Loucy (cell line): Measurements from ENCODE around the gene PHF11.

ENCODE experiments used
- H2AFZ ChIP-seq: fragments of 200-600 bp; sonication (generic); 2 replicates; pipeline ENCODE4 v1.6.0; 2016; ENCODE audit warnings: antibody characterized with exemption, mild to moderate bottlenecking, low read length, moderate library complexity
- H3F3A ChIP-seq: fragments of 200-600 bp; 2 replicates; pipeline ENCODE4 v1.6.0; 2016; ENCODE audit warnings: antibody characterized with exemption, low read depth, mild to moderate bottlenecking
- H3K27me3 ChIP-seq: fragments of 200-600 bp; sonication (generic); 2 replicates; pipeline ENCODE4 v1.6.1; 2014; ENCODE audit warnings: low read length, mild to moderate bottlenecking; ENCODE audit not compliant: insufficient read depth, poor library complexity, severe bottlenecking
- H3K36me3 ChIP-seq: fragments of 200-600 bp; sonication (generic); 2 replicates; pipeline ENCODE4 v1.6.1; 2016; ENCODE audit warnings: low read length; ENCODE audit not compliant: insufficient read depth
- H3K4me1 ChIP-seq: fragments of 200-600 bp; sonication (generic); 2 replicates; pipeline ENCODE4 v1.5.1; 2014; ENCODE audit warnings: low read length, mild to moderate bottlenecking; ENCODE audit not compliant: insufficient read depth, poor library complexity, severe bottlenecking
- H3K4me2 ChIP-seq: fragments of 200-600 bp; sonication (generic); 2 replicates; pipeline ENCODE4 v1.6.0; 2014; ENCODE audit warnings: antibody characterized with exemption, low read length, low read depth, mild to moderate bottlenecking; ENCODE audit not compliant: poor library complexity, severe bottlenecking
- H3K4me3 ChIP-seq: fragments of 200-600 bp; sonication (generic); 2 replicates; pipeline ENCODE4 v1.5.1; 2014; ENCODE audit warnings: low read length, mild to moderate bottlenecking, mixed read lengths; ENCODE audit not compliant: poor library complexity, severe bottlenecking
- H3K79me2 ChIP-seq: fragments of 200-600 bp; sonication (generic); 2 replicates; pipeline ENCODE4 v1.6.1; 2014; ENCODE audit warnings: low read length; ENCODE audit not compliant: insufficient read depth
- H3K9ac ChIP-seq: fragments of 200-600 bp; sonication (generic); 2 replicates; pipeline ENCODE4 v1.6.0; 2014; ENCODE audit warnings: mild to moderate bottlenecking, low read depth, low read length, moderate library complexity; ENCODE audit not compliant: poor library complexity, severe bottlenecking
- H3K9me2 ChIP-seq: fragments of 200-600 bp; sonication (generic); replicated peaks from 2 replicates; pipeline ENCODE4 v1.6.1; 2016; ENCODE audit warnings: low read depth, low read length, mixed read lengths
- H3K9me3 ChIP-seq: fragments of 200-600 bp; sonication (generic); 2 replicates; pipeline ENCODE4 v1.6.1; 2014; ENCODE audit warnings: mild to moderate bottlenecking, antibody characterized with exemption, low read length, low read depth; ENCODE audit not compliant: insufficient read depth
- H4K20me1 ChIP-seq: fragments of 200-600 bp; sonication (generic); 2 replicates; pipeline ENCODE4 v1.6.0; 2014; ENCODE audit warnings: antibody characterized with exemption, low read length, mild to moderate bottlenecking; ENCODE audit not compliant: insufficient read depth, poor library complexity, severe bottlenecking
- CTCF ChIP-seq: fragments of 200-600 bp; sonication (generic); conservative IDR thresholded peaks from 2 replicates; pipeline ENCODE4 v1.5.1; 2014; ENCODE audit warnings: mild to moderate bottlenecking, antibody characterized with exemption, low read length
- EZH2phosphoT487 ChIP-seq: fragments of 200-600 bp; IDR thresholded peaks from 2 replicates; pipeline ENCODE4 v1.6.1; 2018; ENCODE audit warnings: antibody characterized with exemption, mild to moderate bottlenecking, moderate library complexity, borderline replicate concordance

The PHF11 gene

GRCh38 chr13:49566461-49566860 lies 70.7 kb downstream of the PHF11 start:
- Histone ChIP-seq H3K79me2 (no peaks in the 10 kb centered on the region), H3K9me3 (no peaks in the 10 kb centered on the region), H3K27me3 (no peaks in the 10 kb centered on the region), H2AFZ (no peak overlapping the region), H3K4me2 (no peak overlapping the region), H3K4me3 (no peak overlapping the region), H3K36me3 (peaks cover 7% of the 10 kb centered on the region; the same call in 1 of the 2 replicates), H3K9ac (no peak overlapping the region), H4K20me1 (peaks cover 6% of the 10 kb centered on the region), H3K4me1 (peaks cover 16% of the 10 kb centered on the region), H3F3A (0 out of 2 replicates have a peak, but pooled peaks cover 2% of the 10 kb centered on the region), H3K9me2 (no peaks in the 10 kb centered on the region)
- TF ChIP-seq CTCF = no peak
- no peak for TF ChIP-seq EZH2phosphoT487

- no peak overlapping the region for H2AFZ ChIP-seq
- H3F3A ChIP-seq = 0 out of 2 replicates have a peak, but pooled peaks cover 2% of the 10 kb centered on the region
- H3K79me2 ChIP-seq = no peaks in the 10 kb centered on the region
- no peak for TF ChIP-seq EZH2phosphoT487
- no peak for TF ChIP-seq CTCF
- H4K20me1 ChIP-seq = peaks cover 6% of the 10 kb centered on the region
- H3K4me3 ChIP-seq = no peak overlapping the region
- H3K9me2 ChIP-seq = no peaks in the 10 kb centered on the region
- H3K36me3 ChIP-seq = peaks cover 7% of the 10 kb centered on the region; the same call in 1 of the 2 replicates
- peaks cover 16% of the 10 kb centered on the region for H3K4me1 ChIP-seq
- no peak overlapping the region for H3K4me2 ChIP-seq
- H3K27me3 ChIP-seq = no peaks in the 10 kb centered on the region
- H3K9ac ChIP-seq = no peak overlapping the region
- no peaks in the 10 kb centered on the region for H3K9me3 ChIP-seq
Observed at GRCh38 chr13:49567491-49567890, 71.7 kb downstream of the PHF11 start.

GRCh38 chr13:49569993-49570689 lies 74.4 kb downstream of the PHF11 start:
- no peak overlapping the region for H2AFZ ChIP-seq
- no peaks in the 10 kb centered on the region for H3K27me3 ChIP-seq
- peak overlapping the region; percentile 26 for H3K9ac ChIP-seq
- H3K9me3 ChIP-seq = no peaks in the 10 kb centered on the region
- H3K9me2 ChIP-seq = no peaks in the 10 kb centered on the region
- peaks cover 7% of the 10 kb centered on the region; the same call in 1 of the 2 replicates for H3K36me3 ChIP-seq
- H3K4me1 ChIP-seq = peaks cover 16% of the 10 kb centered on the region
- 0 out of 2 replicates have a peak, but pooled peaks cover 2% of the 10 kb centered on the region for H3F3A ChIP-seq
- no peak for TF ChIP-seq EZH2phosphoT487
- TF ChIP-seq CTCF = no peak
- no peak overlapping the region for H3K4me3 ChIP-seq
- peaks cover 6% of the 10 kb centered on the region for H4K20me1 ChIP-seq
- H3K79me2 ChIP-seq = no peaks in the 10 kb centered on the region
- H3K4me2 ChIP-seq = peak overlapping the region; percentile 57
